Measurements from ENCODE around the gene LRRC46.
A peak's percentile ranks its signal among the peaks of the same experiment; 100 is the strongest.

- TF ChIP-seq CTCF (conservative IDR thresholded peaks at IDR 0.05; ENCODE audit: low read depth, low read length) (peak; percentile 29; the same call in 1 of the 2 replicates), MAFK (IDR thresholded peaks at IDR 0.05; ENCODE audit: low read depth, low read length) (no peak)
These were observed 19.5 kb downstream of the LRRC46 start, which contains the start of gene SP6 for GRCh38 chr17:47850692-47851573.

All from IMR-90 (cell line).